IPS-18c (cell line): ENCODE results near the gene TAF15.

Experiments used
- H3K4me3 ChIP-seq: 2 replicates; pipeline ENCODE4 v1.7.0; 2013; ENCODE audit warnings: low read depth, mild to moderate bottlenecking, low read length, moderate library complexity; ENCODE audit not compliant: insufficient read depth
- H3K9me3 ChIP-seq: one replicate; pipeline ENCODE4 v1.6.1; 2013; ENCODE audit warnings: mild to moderate bottlenecking, low read length, moderate library complexity; ENCODE audit not compliant: control insufficient read depth, insufficient read depth

Gene TAF15

GRCh38 chr17:35808962-35809854, at the start of gene TAF15:
Gene TAF15 (plus strand): TSS chr17:35809484. CDS start chr17:35809570, 86 bp downstream.
- peak within 1 kb of the TSS; percentile 96 for H3K4me3 ChIP-seq
- no peaks in the 10 kb centered on the region for H3K9me3 ChIP-seq

- Histone ChIP-seq H3K4me3 (no peak within 1 kb of the TSS), H3K9me3 (peaks cover 4% of the 10 kb centered on the region)
Measured at GRCh38 chr17:35760587-35760986, 48.7 kb upstream of the TAF15 start, which contains the start of gene C17orf50. Gene C17orf50 (plus strand): TSS chr17:35760887. CDS start chr17:35760942, 55 bp downstream.

- Histone ChIP-seq H3K4me3 (no peak overlapping the region), H3K9me3 (peaks cover 4% of the 10 kb centered on the region)
Measured at GRCh38 chr17:35761601-35762000, 47.7 kb upstream of the TAF15 start.

GRCh38 chr17:35763767-35764122, 45.5 kb upstream of the TAF15 start:
- Histone ChIP-seq H3K9me3 (peaks cover 4% of the 10 kb centered on the region), H3K4me3 (peak overlapping the region; percentile 58; the same call in 1 of the 2 replicates)

- Histone ChIP-seq H3K4me3 (peak overlapping the region; percentile 58), H3K9me3 (peaks cover 4% of the 10 kb centered on the region)
Measured at GRCh38 chr17:35764123-35764991, 44.9 kb upstream of the TAF15 start.

GRCh38 chr17:35765086-35765710, 44.1 kb upstream of the TAF15 start:
- Histone ChIP-seq H3K4me3 (peak overlapping the region; percentile 16), H3K9me3 (peaks cover 4% of the 10 kb centered on the region)

- no peak overlapping the region; the same call in 1 of the 2 replicates for H3K4me3 ChIP-seq
- H3K9me3 ChIP-seq: peaks cover 4% of the 10 kb centered on the region
Measured at GRCh38 chr17:35765756-35766488, 43.4 kb upstream of the TAF15 start.

- Histone ChIP-seq H3K4me3 (no peak overlapping the region; the same call in 1 of the 2 replicates), H3K9me3 (peaks cover 4% of the 10 kb centered on the region)
Measured at GRCh38 chr17:35766489-35766877, 42.8 kb upstream of the TAF15 start.

- H3K9me3 ChIP-seq: peaks cover 4% of the 10 kb centered on the region
- no peak overlapping the region for H3K4me3 ChIP-seq
Measured at GRCh38 chr17:35766903-35767510, 42.3 kb upstream of the TAF15 start.

GRCh38 chr17:35768797-35769196, 40.5 kb upstream of the TAF15 start:
- H3K9me3 ChIP-seq: peaks cover 4% of the 10 kb centered on the region

GRCh38 chr17:35769895-35770486, 39.3 kb upstream of the TAF15 start:
- Histone ChIP-seq H3K4me3 (no peak overlapping the region), H3K9me3 (peaks cover 2% of the 10 kb centered on the region)

More at GRCh38 chr17:35768797-35769196, 40.5 kb upstream of the TAF15 start:
- no peak overlapping the region for H3K4me3 ChIP-seq

GRCh38 chr17:35773129-35773528, 36.2 kb upstream of the TAF15 start:
- Histone ChIP-seq H3K4me3 (no peak overlapping the region), H3K9me3 (no peaks in the 10 kb centered on the region)

GRCh38 chr17:35773679-35774425, 35.4 kb upstream of the TAF15 start:
- Histone ChIP-seq H3K4me3 (no peak overlapping the region), H3K9me3 (no peaks in the 10 kb centered on the region)

GRCh38 chr17:35774499-35774898, 34.8 kb upstream of the TAF15 start:
- no peak overlapping the region for H3K4me3 ChIP-seq
- H3K9me3 ChIP-seq: no peaks in the 10 kb centered on the region

GRCh38 chr17:35775039-35775438, 34.2 kb upstream of the TAF15 start:
- H3K9me3 ChIP-seq: no peaks in the 10 kb centered on the region
- no peak overlapping the region for H3K4me3 ChIP-seq
